ENCODE data around the gene MEIOB.

MEIOB gene

GRCh38 chr16:1917056-1917664 is 45.2 kb upstream of the MEIOB start:
- no peak for TF ChIP-seq CTCF (IDR thresholded peaks at IDR 0.05; ENCODE audit: low read depth, low read length, missing control alignments)
- no peak for DNase-seq (ENCODE audit: extremely low read depth, low read depth)
- H3K4me3 ChIP-seq (replicated peaks; ENCODE audit: low read depth, low read length): peak overlapping the region; percentile 35

GRCh38 chr16:1916640-1916990 is 44.7 kb upstream of the MEIOB start:
- peak overlapping the region; percentile 35 for H3K4me3 ChIP-seq (replicated peaks; ENCODE audit: low read depth, low read length)
- DNase-seq (ENCODE audit: extremely low read depth, low read depth): no peak
- no peak for TF ChIP-seq CTCF (IDR thresholded peaks at IDR 0.05; ENCODE audit: low read depth, low read length, missing control alignments)

- no peak overlapping the region; the same call in 1 of the 2 replicates for H3K4me3 ChIP-seq (replicated peaks; ENCODE audit: low read depth, low read length)
- TF ChIP-seq CTCF (IDR thresholded peaks at IDR 0.05; ENCODE audit: low read depth, low read length, missing control alignments): no peak
- DNase-seq (ENCODE audit: extremely low read depth, low read depth): no peak
These were observed 44.0 kb upstream of the MEIOB start for GRCh38 chr16:1915732-1916639.

- no peak for DNase-seq (ENCODE audit: extremely low read depth, low read depth)
- no peak for TF ChIP-seq CTCF (IDR thresholded peaks at IDR 0.05; ENCODE audit: low read depth, low read length, missing control alignments)
- H3K4me3 ChIP-seq (replicated peaks; ENCODE audit: low read depth, low read length): no peak overlapping the region
These were observed 43.0 kb upstream of the MEIOB start for GRCh38 chr16:1914988-1915387.

GRCh38 chr16:1914084-1914608 is 42.2 kb upstream of the MEIOB start:
- no peak for TF ChIP-seq CTCF (IDR thresholded peaks at IDR 0.05; ENCODE audit: low read depth, low read length, missing control alignments)
- H3K4me3 ChIP-seq (replicated peaks; ENCODE audit: low read depth, low read length): no peak overlapping the region
- no peak for DNase-seq (ENCODE audit: extremely low read depth, low read depth)

- no peak overlapping the region for H3K4me3 ChIP-seq (replicated peaks; ENCODE audit: low read depth, low read length)
- DNase-seq (ENCODE audit: extremely low read depth, low read depth): no peak
- no peak for TF ChIP-seq CTCF (IDR thresholded peaks at IDR 0.05; ENCODE audit: low read depth, low read length, missing control alignments)
These were observed 41.5 kb upstream of the MEIOB start for GRCh38 chr16:1913327-1914083.
